Measurements from ENCODE around the gene CYP2C8. TPM values are rescaled to one million over a fixed set of nuclear protein-coding genes. Genes with fewer than 3 reads are reported as not detected.

The CYP2C8 gene
- total RNA-seq, 1 donor from 2014 or later, result not detected

- H3K36me3 ChIP-seq (ENCODE audit: control insufficient read depth, insufficient read depth, low read length), result no peaks in the 10 kb centered on the region
- H3K4me3 ChIP-seq (ENCODE audit: low read depth, low read length), result no peak overlapping the region
- H3K27me3 ChIP-seq (ENCODE audit: control insufficient read depth, insufficient read depth, low read length), result no peaks in the 10 kb centered on the region
- TF ChIP-seq, protein P1, sequence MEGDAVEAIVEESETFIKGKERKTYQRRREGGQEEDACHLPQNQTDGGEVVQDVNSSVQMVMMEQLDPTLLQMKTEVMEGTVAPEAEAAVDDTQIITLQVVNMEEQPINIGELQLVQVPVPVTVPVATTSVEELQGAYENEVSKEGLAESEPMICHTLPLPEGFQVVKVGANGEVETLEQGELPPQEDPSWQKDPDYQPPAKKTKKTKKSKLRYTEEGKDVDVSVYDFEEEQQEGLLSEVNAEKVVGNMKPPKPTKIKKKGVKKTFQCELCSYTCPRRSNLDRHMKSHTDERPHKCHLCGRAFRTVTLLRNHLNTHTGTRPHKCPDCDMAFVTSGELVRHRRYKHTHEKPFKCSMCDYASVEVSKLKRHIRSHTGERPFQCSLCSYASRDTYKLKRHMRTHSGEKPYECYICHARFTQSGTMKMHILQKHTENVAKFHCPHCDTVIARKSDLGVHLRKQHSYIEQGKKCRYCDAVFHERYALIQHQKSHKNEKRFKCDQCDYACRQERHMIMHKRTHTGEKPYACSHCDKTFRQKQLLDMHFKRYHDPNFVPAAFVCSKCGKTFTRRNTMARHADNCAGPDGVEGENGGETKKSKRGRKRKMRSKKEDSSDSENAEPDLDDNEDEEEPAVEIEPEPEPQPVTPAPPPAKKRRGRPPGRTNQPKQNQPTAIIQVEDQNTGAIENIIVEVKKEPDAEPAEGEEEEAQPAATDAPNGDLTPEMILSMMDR (IDR thresholded peaks at IDR 0.05; ENCODE audit: insufficient read depth, low read length, poor library complexity, severe bottlenecking), result no peak
- no peak for DNase-seq (ENCODE audit: low read depth)
These were observed 76.5 kb downstream of the CYP2C8 start for GRCh38 chr10:94992811-94993210.

DNA sequence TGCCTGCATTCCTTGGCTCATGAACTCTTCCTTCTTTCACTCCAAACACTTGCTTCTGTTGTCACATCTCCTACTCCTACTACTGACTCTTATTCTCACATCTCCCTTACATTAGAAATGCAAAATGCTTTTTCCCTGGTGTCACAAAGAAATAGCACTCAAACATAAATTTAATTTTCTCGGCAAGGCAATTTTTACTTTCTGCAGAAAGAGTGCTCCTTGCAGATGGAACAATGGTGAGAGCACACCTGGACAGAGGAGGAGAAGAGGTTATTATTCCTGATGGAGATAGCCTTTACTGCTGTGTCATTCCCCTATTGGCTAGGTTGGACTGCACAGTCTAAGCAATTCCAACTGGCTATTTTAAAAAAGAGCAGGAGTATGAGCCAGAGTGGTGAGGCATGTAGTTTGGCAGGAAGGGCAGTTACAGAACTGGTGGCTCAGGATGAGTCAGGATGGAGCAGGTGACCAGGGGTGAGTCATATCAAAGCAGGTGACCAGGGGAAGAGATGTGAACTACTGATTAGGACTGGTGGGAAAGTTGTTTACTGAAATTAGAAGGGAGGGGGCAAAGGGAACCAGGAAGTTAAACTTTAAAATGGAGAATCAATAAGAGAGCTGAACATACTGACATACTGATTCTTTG is 77.9 kb downstream of the CYP2C8 start:
- H3K27me3 ChIP-seq (ENCODE audit: control insufficient read depth, insufficient read depth, low read length), result no peaks in the 10 kb centered on the region
- no peak overlapping the region for H3K4me3 ChIP-seq (ENCODE audit: low read depth, low read length)
- no peak for DNase-seq (ENCODE audit: low read depth)
- no peaks in the 10 kb centered on the region for H3K36me3 ChIP-seq (ENCODE audit: control insufficient read depth, insufficient read depth, low read length)
- TF ChIP-seq, protein P1 (IDR thresholded peaks at IDR 0.05; ENCODE audit: insufficient read depth, low read length, poor library complexity, severe bottlenecking), result no peak

GRCh38 chr10:94989192-94989591 is 80.1 kb downstream of the CYP2C8 start:
- TF ChIP-seq, protein P1 (IDR thresholded peaks at IDR 0.05; ENCODE audit: insufficient read depth, low read length, poor library complexity, severe bottlenecking), result no peak
- no peak overlapping the region for H3K4me3 ChIP-seq (ENCODE audit: low read depth, low read length)
- no peak for DNase-seq (ENCODE audit: low read depth)
- H3K27me3 ChIP-seq (ENCODE audit: control insufficient read depth, insufficient read depth, low read length), result no peaks in the 10 kb centered on the region
- no peaks in the 10 kb centered on the region for H3K36me3 ChIP-seq (ENCODE audit: control insufficient read depth, insufficient read depth, low read length)

Other genes with a start within 250 kb of the CYP2C8 start
- gene CYP2C9, start 130.8 kb downstream of the CYP2C8 start, total RNA-seq, result not detected in 2 replicates
- gene ACSM6, start 124.7 kb upstream of the CYP2C8 start, total RNA-seq, result not detected in 2 replicates
- gene PDLIM1, start 221.5 kb upstream of the CYP2C8 start, total RNA-seq, result 54.7 and 58.1 TPM in 2 replicates